GM21367 (cell line): Measurements from ENCODE around the gene AACS.
A peak's percentile ranks its signal among the peaks of the same experiment; 100 is the strongest.
"Not testable (repeated sequence)": the region's sequence is repeated elsewhere in the genome, so short reads cannot be mapped to it uniquely, and the experiment has no call there.

Source experiments
- ATAC-seq: cut with Tn5 transposase; IDR thresholded peaks from one replicate; pipeline ENCODE4 v1.9.1; 2021; ENCODE audit not compliant: unreplicated experiment

The AACS gene

GRCh38 chr12:125065021-125065918 is at the start of gene AACS:
Gene AACS, plus strand, starts transcription at chr12:125065435. Its CDS starts 150 bp downstream, at chr12:125065585.
- peak; percentile 89 for ATAC-seq

- ATAC-seq: no peak
Measured at GRCh38 chr12:125015680-125016310, 49.4 kb upstream of the AACS start.

GRCh38 chr12:125017801-125018200 is 47.4 kb upstream of the AACS start:
- no peak for ATAC-seq

GRCh38 chr12:125018356-125018755 is 46.9 kb upstream of the AACS start:
- no peak for ATAC-seq

GRCh38 chr12:125021096-125021495 is 44.1 kb upstream of the AACS start:
- no peak for ATAC-seq

- ATAC-seq: no peak
Measured at GRCh38 chr12:125021771-125022170, 43.5 kb upstream of the AACS start.

GRCh38 chr12:125023065-125023464 is 42.2 kb upstream of the AACS start:
- ATAC-seq: no peak

- ATAC-seq: no peak
Measured at GRCh38 chr12:125024949-125025563, 40.2 kb upstream of the AACS start.

GRCh38 chr12:125025606-125026235 is 39.5 kb upstream of the AACS start:
- no peak for ATAC-seq

GRCh38 chr12:125028106-125028505 is 37.1 kb upstream of the AACS start:
- no peak for ATAC-seq

- no peak for ATAC-seq
Measured at GRCh38 chr12:125029761-125030358, 35.4 kb upstream of the AACS start.

- ATAC-seq: not testable (repeated sequence)
Measured at GRCh38 chr12:125031471-125031870, 33.8 kb upstream of the AACS start.

GRCh38 chr12:125032466-125033152 is 32.6 kb upstream of the AACS start:
- no peak for ATAC-seq

- ATAC-seq: no peak
Measured at GRCh38 chr12:125033288-125033687, 31.9 kb upstream of the AACS start.

- ATAC-seq: no peak
Measured at GRCh38 chr12:125038976-125039625, 26.1 kb upstream of the AACS start.

- no peak for ATAC-seq
Measured at GRCh38 chr12:125049093-125049458, 16.2 kb upstream of the AACS start.

- no peak for ATAC-seq
Measured at GRCh38 chr12:125050446-125050845, 14.8 kb upstream of the AACS start.

GRCh38 chr12:125050868-125051267 is 14.4 kb upstream of the AACS start:
- ATAC-seq: no peak

- no peak for ATAC-seq
Measured at GRCh38 chr12:125053821-125054220, 11.4 kb upstream of the AACS start.

GRCh38 chr12:125055591-125055990 is 9.6 kb upstream of the AACS start:
- ATAC-seq: no peak
